Neural cell (in vitro differentiated cells): ENCODE results near the gene CNR2. TPM values are rescaled to one million over a fixed set of nuclear protein-coding genes. Genes with fewer than 3 reads are reported as not detected.

Experiments
- H2AFZ ChIP-seq: fragments of 200-600, 300-800 bp; sonication (generic), shearing (Covaris generic); 2 replicates; pipeline ENCODE4 v1.6.0; 2014; ENCODE audit warnings: low read depth, mild to moderate bottlenecking, antibody characterized with exemption, low read length, moderate library complexity
- H3F3A ChIP-seq: fragments of 200-600 bp; shearing (Covaris generic); 2 replicates; pipeline ENCODE4 v1.6.1; 2016; ENCODE audit warnings: mild to moderate bottlenecking, moderate library complexity, mixed read lengths, antibody characterized with exemption, low read length; ENCODE audit not compliant: insufficient read depth, poor library complexity, severe bottlenecking
- H3K27ac ChIP-seq: fragments of 200-600, 300-800 bp; sonication (generic), shearing (Covaris generic); 2 replicates; pipeline ENCODE4 v1.5.1; 2014; ENCODE audit warnings: mild to moderate bottlenecking, low read length, moderate library complexity
- H3K27me3 ChIP-seq: fragments of 300-800, 200-600 bp; sonication (generic), shearing (Covaris generic); 2 replicates; pipeline ENCODE4 v1.6.0; 2014; ENCODE audit warnings: mild to moderate bottlenecking, low read depth, low read length, moderate library complexity; ENCODE audit not compliant: insufficient read depth
- H3K36me3 ChIP-seq: fragments of 300-800, 200-600 bp; sonication (generic), shearing (Covaris generic); 2 replicates; pipeline ENCODE4 v1.5.1; 2014; ENCODE audit warnings: mild to moderate bottlenecking, antibody characterized with exemption, low read length, moderate library complexity; ENCODE audit not compliant: insufficient read depth
- H3K4me2 ChIP-seq: fragments of 300-800, 200-600 bp; sonication (generic), shearing (Covaris generic); 2 replicates; pipeline ENCODE4 v1.6.0; 2014; ENCODE audit warnings: mild to moderate bottlenecking, low read length
- H3K4me3 ChIP-seq: fragments of 300-800, 200-600 bp; sonication (generic), shearing (Covaris generic); 2 replicates; pipeline ENCODE4 v1.5.1; 2014; ENCODE audit warnings: mild to moderate bottlenecking, low read length, moderate library complexity
- H3K79me2 ChIP-seq: fragments of 200-600 bp; shearing (Covaris generic); replicated peaks from 2 replicates; pipeline ENCODE4 v1.6.0; 2014; ENCODE audit warnings: mild to moderate bottlenecking, low read length, moderate library complexity; ENCODE audit not compliant: insufficient read depth
- H3K9ac ChIP-seq: fragments of 300-800, 200-600 bp; sonication (generic), shearing (Covaris generic); 2 replicates; pipeline ENCODE4 v1.6.1; 2016; ENCODE audit warnings: mild to moderate bottlenecking, low read length, mixed read lengths
- H3K9me2 ChIP-seq: fragments of 200-600 bp; shearing (Covaris generic); 2 replicates; pipeline ENCODE4 v1.6.1; 2016; ENCODE audit warnings: mild to moderate bottlenecking, low read length, mixed read lengths; ENCODE audit not compliant: insufficient read depth
- H3K9me3 ChIP-seq: fragments of 200-600, 300-800 bp; sonication (generic), shearing (Covaris generic); 2 replicates; pipeline ENCODE4 v1.6.1; 2016; ENCODE audit warnings: mild to moderate bottlenecking, mixed run types, low read length, moderate library complexity, mixed read lengths
- H4K20me1 ChIP-seq: fragments of 200-600 bp; shearing (Covaris generic); 2 replicates; pipeline ENCODE4 v1.6.1; 2016; ENCODE audit warnings: mild to moderate bottlenecking, mixed run types; ENCODE audit not compliant: insufficient read depth
- CTCF ChIP-seq: fragments of 450-650 bp; IDR thresholded peaks from 2 replicates; pipeline ENCODE4 v1.5.1; 2014; ENCODE audit warnings: antibody characterized with exemption, mild to moderate bottlenecking, moderate library complexity; ENCODE audit not compliant: poor library complexity, severe bottlenecking
- EP300 ChIP-seq: fragments of 450-650 bp; conservative IDR thresholded peaks from 2 replicates; pipeline ENCODE4 v1.6.1; 2014; ENCODE audit warnings: antibody characterized with exemption, mild to moderate bottlenecking, moderate library complexity; ENCODE audit not compliant: poor library complexity, severe bottlenecking
- EZH2 ChIP-seq: fragments of 200-600, 300-800 bp; shearing (Covaris generic), sonication (generic); IDR thresholded peaks from 2 replicates; pipeline ENCODE4 v1.6.1; 2014; ENCODE audit warnings: antibody characterized with exemption, low read length, borderline replicate concordance, mild to moderate bottlenecking; ENCODE audit not compliant: insufficient read depth, poor library complexity, severe bottlenecking
- MXI1 ChIP-seq: fragments of 450-650 bp; conservative IDR thresholded peaks from 2 replicates; pipeline ENCODE4 v1.6.1; 2014; ENCODE audit warnings: antibody characterized with exemption, mild to moderate bottlenecking; ENCODE audit not compliant: poor library complexity, severe bottlenecking
- POLR2AphosphoS5 ChIP-seq: IDR thresholded peaks from 2 replicates; pipeline ENCODE4 v1.6.1; 2012
- RAD21 ChIP-seq: fragments of 450-650 bp; conservative IDR thresholded peaks from 2 replicates; pipeline ENCODE4 v1.6.1; 2014; ENCODE audit warnings: antibody characterized with exemption, mild to moderate bottlenecking, moderate library complexity
- REST ChIP-seq: IDR thresholded peaks from 2 replicates; pipeline ENCODE4 v1.6.1; 2012; ENCODE audit warnings: borderline replicate concordance
- SMC3 ChIP-seq: fragments of 450-650 bp; conservative IDR thresholded peaks from 2 replicates; pipeline ENCODE4 v1.6.1; 2014; ENCODE audit warnings: antibody characterized with exemption, mild to moderate bottlenecking, moderate library complexity; ENCODE audit not compliant: poor library complexity
- TAF1 ChIP-seq: IDR thresholded peaks from 2 replicates; pipeline ENCODE4 v1.6.1; 2012; ENCODE audit warnings: low read depth
- polyA plus RNA-seq: library from polyadenylated mRNA; depleted of rRNA; stranded (reverse); fragments of >200 nt; gene quantifications from 2 replicates; pipeline ENCODE4 v1.2.3, GENCODE V29; 2014

CNR2 gene
- polyA plus RNA-seq, 1 donor from 2014 or later: not detected

- no peak overlapping the region for H3K4me2 ChIP-seq
- H3K79me2 ChIP-seq: no peaks in the 10 kb centered on the region
- H3K4me3 ChIP-seq: no peak overlapping the region
- no peaks in the 10 kb centered on the region for H3K9me3 ChIP-seq
- H3K27ac ChIP-seq: no peak overlapping the region
- H3K9me2 ChIP-seq: no peaks in the 10 kb centered on the region
- no peaks in the 10 kb centered on the region for H3K36me3 ChIP-seq
- peaks cover 36% of the 10 kb centered on the region for H3K27me3 ChIP-seq
- no peaks in the 10 kb centered on the region for H3F3A ChIP-seq
- no peak overlapping the region for H2AFZ ChIP-seq
- TF ChIP-seq REST (no peak), RAD21 (no peak), EP300 (no peak), CTCF (no peak), POLR2AphosphoS5 (no peak), SMC3 (no peak), EZH2 (no peak), TAF1 (no peak), MXI1 (no peak)
- H4K20me1 ChIP-seq: no peaks in the 10 kb centered on the region
- H3K9ac ChIP-seq: no peak overlapping the region
Observed at GRCh38 chr1:23905461-23906025, 7.6 kb downstream of the CNR2 start.

GRCh38 chr1:23904748-23905357 lies 8.3 kb downstream of the CNR2 start:
- Histone ChIP-seq H3K9ac (no peak overlapping the region), H3K4me3 (no peak overlapping the region), H3F3A (no peaks in the 10 kb centered on the region), H2AFZ (no peak overlapping the region), H3K27ac (no peak overlapping the region), H3K27me3 (peaks cover 36% of the 10 kb centered on the region), H3K9me3 (no peaks in the 10 kb centered on the region), H3K79me2 (no peaks in the 10 kb centered on the region), H3K4me2 (no peak overlapping the region), H3K36me3 (no peaks in the 10 kb centered on the region), H4K20me1 (no peaks in the 10 kb centered on the region), H3K9me2 (no peaks in the 10 kb centered on the region)
- no peak for TF ChIP-seq REST
